ENCODE measurements around the gene LRP1-AS. TPM values are rescaled to one million over a fixed set of nuclear protein-coding genes. Genes with fewer than 3 reads are reported as not detected.

Gene LRP1-AS
- total and polyA plus RNA-seq, 2 donors from 2014 or later: not detected

- DNase-seq: no peak
- intact Hi-C loops (cut with DNase I): no loop called here
- Histone ChIP-seq H3K9ac (ENCODE audit: low read length in 3 of 3) (no peak overlapping the region), H3K27me3 (ENCODE audit: control insufficient read depth, insufficient read depth, low read length) (no peaks in the 10 kb centered on the region), H3K4me3 (ENCODE audit: low read length in 3 of 3) (no peak overlapping the region), H3K36me3 (ENCODE audit: control insufficient read depth in 2 of 3, insufficient read depth in 3 of 3, low read length in 3 of 3) (peaks cover 0 to 30% (median 18%) of the 10 kb centered on the region in 3 donors), H3K4me1 (ENCODE audit: control insufficient read depth in 2 of 3, insufficient read depth in 2 of 3, low read depth in 1 of 3, low read length in 3 of 3) (peaks cover 0 to 10% (median 0%) of the 10 kb centered on the region in 3 donors), H3K27ac (ENCODE audit: low read depth in 2 of 2, low read length in 2 of 2) (no peak overlapping the region), H3K9me3 (ENCODE audit: control insufficient read depth in 2 of 3, insufficient read depth in 1 of 3, low read length in 3 of 3) (no peaks in the 10 kb centered on the region)
- TF ChIP-seq, protein P1, sequence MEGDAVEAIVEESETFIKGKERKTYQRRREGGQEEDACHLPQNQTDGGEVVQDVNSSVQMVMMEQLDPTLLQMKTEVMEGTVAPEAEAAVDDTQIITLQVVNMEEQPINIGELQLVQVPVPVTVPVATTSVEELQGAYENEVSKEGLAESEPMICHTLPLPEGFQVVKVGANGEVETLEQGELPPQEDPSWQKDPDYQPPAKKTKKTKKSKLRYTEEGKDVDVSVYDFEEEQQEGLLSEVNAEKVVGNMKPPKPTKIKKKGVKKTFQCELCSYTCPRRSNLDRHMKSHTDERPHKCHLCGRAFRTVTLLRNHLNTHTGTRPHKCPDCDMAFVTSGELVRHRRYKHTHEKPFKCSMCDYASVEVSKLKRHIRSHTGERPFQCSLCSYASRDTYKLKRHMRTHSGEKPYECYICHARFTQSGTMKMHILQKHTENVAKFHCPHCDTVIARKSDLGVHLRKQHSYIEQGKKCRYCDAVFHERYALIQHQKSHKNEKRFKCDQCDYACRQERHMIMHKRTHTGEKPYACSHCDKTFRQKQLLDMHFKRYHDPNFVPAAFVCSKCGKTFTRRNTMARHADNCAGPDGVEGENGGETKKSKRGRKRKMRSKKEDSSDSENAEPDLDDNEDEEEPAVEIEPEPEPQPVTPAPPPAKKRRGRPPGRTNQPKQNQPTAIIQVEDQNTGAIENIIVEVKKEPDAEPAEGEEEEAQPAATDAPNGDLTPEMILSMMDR (IDR thresholded peaks at IDR 0.05; ENCODE audit: borderline replicate concordance, extremely low read depth, insufficient read depth): no peak
- FAIRE-seq: no peak
Observed at GRCh38 chr12:57156701-57157403, 9.4 kb upstream of the LRP1-AS start.

DNA sequence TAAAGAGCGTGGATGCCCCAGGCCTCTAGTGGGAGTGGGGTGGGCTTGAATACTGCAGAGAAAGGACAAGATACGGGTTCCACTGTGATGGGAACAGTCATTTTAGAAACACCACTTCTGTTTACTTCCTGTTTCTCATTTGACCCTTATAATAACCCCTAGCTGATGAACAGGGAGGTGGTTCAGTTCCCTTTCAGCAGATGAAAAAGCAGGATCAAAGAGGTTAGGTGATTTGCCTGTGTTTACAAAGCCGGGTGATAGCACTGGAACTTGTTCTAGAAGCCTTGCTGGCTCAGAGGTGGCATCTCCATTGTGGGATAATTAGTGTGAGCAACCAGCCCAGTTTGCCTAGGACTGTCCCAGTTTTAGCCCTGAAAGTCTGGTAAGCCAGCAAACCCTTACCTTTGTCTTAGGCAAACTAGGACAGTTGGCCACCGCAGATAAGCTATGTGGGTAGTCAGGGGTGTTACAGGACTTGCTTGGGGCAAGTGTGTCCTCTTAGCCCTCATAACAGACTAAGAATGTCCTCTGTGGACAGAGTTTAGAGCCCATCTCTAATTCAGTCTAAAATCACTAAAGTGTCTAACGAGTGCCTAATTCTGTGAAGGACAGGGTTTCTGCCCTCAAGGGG lies 7.5 kb upstream of the LRP1-AS start:
- Histone ChIP-seq H3K36me3 (ENCODE audit: control insufficient read depth in 2 of 3, insufficient read depth in 3 of 3, low read length in 3 of 3) (peaks cover 0 to 23% (median 5%) of the 10 kb centered on the region in 3 donors), H3K9ac (ENCODE audit: low read length in 3 of 3) (no peak overlapping the region), H3K27ac (ENCODE audit: low read depth in 2 of 2, low read length in 2 of 2) (no peak overlapping the region), H3K9me3 (ENCODE audit: control insufficient read depth in 2 of 3, insufficient read depth in 1 of 3, low read length in 3 of 3) (no peaks in the 10 kb centered on the region), H3K4me3 (ENCODE audit: low read length in 3 of 3) (no peak overlapping the region), H3K27me3 (ENCODE audit: control insufficient read depth, insufficient read depth, low read length) (no peaks in the 10 kb centered on the region), H3K4me1 (ENCODE audit: control insufficient read depth in 2 of 3, insufficient read depth in 2 of 3, low read depth in 1 of 3, low read length in 3 of 3) (peaks cover 0 to 10% (median 0%) of the 10 kb centered on the region in 3 donors)
- no peak for DNase-seq
- TF ChIP-seq, protein P1 (IDR thresholded peaks at IDR 0.05; ENCODE audit: borderline replicate concordance, extremely low read depth, insufficient read depth): no peak
- intact Hi-C loops (cut with DNase I): no loop called here
- no peak for FAIRE-seq

GRCh38 chr12:57154076-57154475 lies 6.7 kb upstream of the LRP1-AS start:
- Histone ChIP-seq H3K27me3 (ENCODE audit: control insufficient read depth, insufficient read depth, low read length) (no peaks in the 10 kb centered on the region), H3K9me3 (ENCODE audit: control insufficient read depth in 2 of 3, insufficient read depth in 1 of 3, low read length in 3 of 3) (no peaks in the 10 kb centered on the region), H3K4me3 (ENCODE audit: low read length in 3 of 3) (no peak overlapping the region), H3K36me3 (ENCODE audit: control insufficient read depth in 2 of 3, insufficient read depth in 3 of 3, low read length in 3 of 3) (peaks cover 2 to 23% (median 4%) of the 10 kb centered on the region in 3 donors), H3K9ac (ENCODE audit: low read length in 3 of 3) (no peak overlapping the region), H3K27ac (ENCODE audit: low read depth in 2 of 2, low read length in 2 of 2) (no peak overlapping the region), H3K4me1 (ENCODE audit: control insufficient read depth in 2 of 3, insufficient read depth in 2 of 3, low read depth in 1 of 3, low read length in 3 of 3) (peaks cover 0 to 14% (median 5%) of the 10 kb centered on the region in 3 donors)
- no peak for DNase-seq
- no peak for FAIRE-seq
- TF ChIP-seq, protein P1 (IDR thresholded peaks at IDR 0.05; ENCODE audit: borderline replicate concordance, extremely low read depth, insufficient read depth): no peak
- intact Hi-C loops (cut with DNase I): no loop called here

Data from kidney (tissue), 14 donors.